Measurements from ENCODE around the gene PPFIA4. TPM values are rescaled to one million over a fixed set of nuclear protein-coding genes. Genes with fewer than 3 reads are reported as not detected.
"Not testable (repeated sequence)": the region's sequence is repeated elsewhere in the genome, so short reads cannot be mapped to it uniquely, and the experiment has no call there.

The PPFIA4 gene
- total and polyA plus RNA-seq, 7 donors: 8.3 to 99.8 (median 29.1) TPM

DNA sequence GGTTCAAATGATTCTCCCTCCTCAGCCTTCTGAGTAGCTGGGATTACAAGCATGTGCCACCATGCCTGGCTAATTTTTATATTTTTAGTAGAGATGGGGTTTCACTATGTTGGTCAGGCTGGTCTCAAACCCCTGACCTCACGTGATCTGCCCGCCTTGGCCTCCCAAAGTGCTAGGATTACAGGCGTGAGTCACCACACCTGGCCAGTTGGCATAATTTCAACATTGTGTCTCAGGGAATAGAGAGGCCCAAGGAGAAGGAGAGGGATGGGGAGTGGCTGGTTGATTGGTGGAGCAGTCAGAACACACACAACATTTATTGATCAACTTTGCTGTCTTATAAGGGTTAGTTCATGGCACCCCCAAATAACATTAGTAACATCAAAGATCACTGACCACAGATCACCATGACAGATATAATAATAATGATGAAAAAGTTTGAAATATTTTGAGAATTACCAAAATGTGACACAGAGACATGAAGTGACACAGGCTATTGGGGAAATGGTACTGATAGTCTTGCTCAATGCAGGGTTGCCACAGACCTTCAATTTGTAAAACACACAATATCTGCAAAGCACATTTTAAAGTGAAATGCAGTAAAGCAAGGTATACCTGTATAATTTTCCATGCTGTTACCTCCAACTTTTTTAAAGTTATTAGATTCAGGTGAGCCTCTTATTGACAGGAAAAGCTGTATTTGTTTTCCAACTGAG lies 43.4 kb upstream of the PPFIA4 start:
- Histone ChIP-seq H3K36me3 (ENCODE audit: insufficient read depth in 1 of 2, low read depth in 1 of 2) (no peaks in the 10 kb centered on the region), H3K9me3 (no peaks in the 10 kb centered on the region), H3K27me3 (ENCODE audit: insufficient read depth in 3 of 3, low read length in 2 of 3) (no peaks in the 10 kb centered on the region), H3K4me1 (no peaks in the 10 kb centered on the region), H3K4me3 (no peak overlapping the region), H3K27ac (no peak overlapping the region)
- ATAC-seq (no peak), DNase-seq (no peak)
- intact Hi-C loops (cut with DNase I): no loop called here
- TF ChIP-seq CTCF (IDR thresholded peaks at IDR 0.05): no peak
- 50 to 79% (median 57%) methylated on average over 3 of the region's 3 CpGs for WGBS, 3 donors

GRCh38 chr1:202986120-202986519 lies 40.2 kb upstream of the PPFIA4 start:
- H3K4me1 ChIP-seq; H3K9me3 ChIP-seq; H3K4me3 ChIP-seq; ATAC-seq; DNase-seq; H3K36me3 ChIP-seq (ENCODE audit: insufficient read depth in 1 of 2, low read depth in 1 of 2); intact Hi-C loops (cut with DNase I); H3K27me3 ChIP-seq (ENCODE audit: insufficient read depth in 3 of 3, low read length in 2 of 3); H3K27ac ChIP-seq: not testable (repeated sequence)
- 71 to 86% (median 71%) methylated on average over 9 of the region's 9 CpGs for WGBS, 3 donors

- Histone ChIP-seq H3K36me3 (ENCODE audit: insufficient read depth in 1 of 2, low read depth in 1 of 2) (no peaks in the 10 kb centered on the region), H3K9me3 (no peaks in the 10 kb centered on the region), H3K27ac (no peak overlapping the region), H3K4me3 (no peak overlapping the region), H3K27me3 (ENCODE audit: insufficient read depth in 3 of 3, low read length in 2 of 3) (no peaks in the 10 kb centered on the region), H3K4me1 (no peaks in the 10 kb centered on the region)
- TF ChIP-seq CTCF (IDR thresholded peaks at IDR 0.05): no peak
- DNase-seq: no peak
- WGBS, 3 donors: 67 to 74% (median 67%) methylated on average over 7 of the region's 7 CpGs
- intact Hi-C loops (cut with DNase I): no loop called here
- ATAC-seq: no peak
Measured at GRCh38 chr1:202987255-202987654, 39.0 kb upstream of the PPFIA4 start.

DNA sequence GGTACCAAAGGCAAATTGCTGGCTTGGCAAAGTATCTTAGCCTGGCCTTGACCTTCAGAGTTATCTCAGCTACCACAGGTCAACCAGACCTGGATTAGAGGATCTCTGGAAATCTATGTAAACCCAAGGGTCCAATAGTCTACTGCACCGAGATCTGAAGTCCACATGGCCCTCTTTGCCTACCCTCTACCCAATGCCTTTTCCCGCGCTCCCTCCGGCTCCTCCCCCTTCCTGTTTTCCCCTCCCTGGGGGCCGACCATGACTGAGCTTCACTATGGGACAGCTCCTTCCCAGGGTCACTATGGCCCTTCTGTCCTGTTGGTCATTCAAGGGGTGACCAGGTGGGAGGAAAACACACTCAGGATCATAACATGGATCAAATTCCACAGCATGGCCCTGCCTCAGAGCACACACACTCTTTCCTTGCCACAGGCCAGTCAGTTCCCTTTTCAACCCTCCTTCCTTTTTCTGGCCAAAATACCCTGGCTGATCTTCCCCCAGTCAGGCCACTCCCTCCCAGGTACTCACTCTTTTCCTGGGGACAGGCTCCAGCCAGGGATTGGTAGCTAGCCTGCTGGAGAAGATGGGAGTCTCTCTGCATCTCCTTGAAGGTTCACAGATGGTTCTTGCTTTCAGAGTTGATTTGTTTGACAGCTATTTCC lies 38.2 kb upstream of the PPFIA4 start:
- Histone ChIP-seq H3K9me3 (no peaks in the 10 kb centered on the region), H3K36me3 (ENCODE audit: insufficient read depth in 1 of 2, low read depth in 1 of 2) (no peaks in the 10 kb centered on the region), H3K27ac (no peak overlapping the region), H3K27me3 (ENCODE audit: insufficient read depth in 3 of 3, low read length in 2 of 3) (no peaks in the 10 kb centered on the region), H3K4me1 (no peaks in the 10 kb centered on the region), H3K4me3 (no peak overlapping the region)
- intact Hi-C loops (cut with DNase I): no loop called here
- WGBS, 3 donors: 71 to 77% (median 74%) methylated on average over 5 of the region's 5 CpGs
- ATAC-seq: no peak
- no peak for DNase-seq
- no peak for TF ChIP-seq CTCF (IDR thresholded peaks at IDR 0.05)

DNA sequence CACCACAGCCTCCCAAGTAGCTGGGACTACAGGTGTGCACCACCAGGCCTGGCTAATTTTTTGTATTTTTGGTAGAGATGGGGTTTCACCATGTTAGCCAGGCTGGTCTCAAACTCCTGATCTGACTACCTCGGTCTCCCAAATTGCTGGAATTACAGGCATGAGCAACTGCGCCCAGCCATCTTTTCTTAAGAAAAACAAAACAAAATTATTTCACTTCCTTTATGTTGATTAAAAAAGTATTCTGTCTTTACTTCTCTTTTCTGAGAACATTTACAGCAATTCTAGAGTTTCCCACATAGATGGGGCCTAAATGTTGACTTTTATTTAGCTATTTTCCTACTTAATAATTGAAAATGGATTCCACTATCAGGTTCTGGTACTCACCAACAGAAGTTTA lies 36.4 kb upstream of the PPFIA4 start:
- H3K27me3 ChIP-seq (ENCODE audit: insufficient read depth in 3 of 3, low read length in 2 of 3): no peaks in the 10 kb centered on the region
- intact Hi-C loops (cut with DNase I): no loop called here
- no peak for ATAC-seq
- WGBS, 3 donors: 86 to 89% (median 89%) methylated on average over 2 of the region's 2 CpGs
- no peak for TF ChIP-seq CTCF (IDR thresholded peaks at IDR 0.05)
- no peak overlapping the region for H3K4me3 ChIP-seq
- H3K4me1 ChIP-seq: no peaks in the 10 kb centered on the region
- no peaks in the 10 kb centered on the region for H3K9me3 ChIP-seq
- DNase-seq: no peak
- H3K27ac ChIP-seq: no peak overlapping the region
- H3K36me3 ChIP-seq (ENCODE audit: insufficient read depth in 1 of 2, low read depth in 1 of 2): no peaks in the 10 kb centered on the region
